GM21786 (cell line): ENCODE results near the gene BCL11A.

ENCODE experiments used
- ATAC-seq: cut with Tn5 transposase; IDR thresholded peaks from one replicate; pipeline ENCODE4 v1.9.1; 2021; ENCODE audit not compliant: unreplicated experiment

Gene BCL11A

DNA sequence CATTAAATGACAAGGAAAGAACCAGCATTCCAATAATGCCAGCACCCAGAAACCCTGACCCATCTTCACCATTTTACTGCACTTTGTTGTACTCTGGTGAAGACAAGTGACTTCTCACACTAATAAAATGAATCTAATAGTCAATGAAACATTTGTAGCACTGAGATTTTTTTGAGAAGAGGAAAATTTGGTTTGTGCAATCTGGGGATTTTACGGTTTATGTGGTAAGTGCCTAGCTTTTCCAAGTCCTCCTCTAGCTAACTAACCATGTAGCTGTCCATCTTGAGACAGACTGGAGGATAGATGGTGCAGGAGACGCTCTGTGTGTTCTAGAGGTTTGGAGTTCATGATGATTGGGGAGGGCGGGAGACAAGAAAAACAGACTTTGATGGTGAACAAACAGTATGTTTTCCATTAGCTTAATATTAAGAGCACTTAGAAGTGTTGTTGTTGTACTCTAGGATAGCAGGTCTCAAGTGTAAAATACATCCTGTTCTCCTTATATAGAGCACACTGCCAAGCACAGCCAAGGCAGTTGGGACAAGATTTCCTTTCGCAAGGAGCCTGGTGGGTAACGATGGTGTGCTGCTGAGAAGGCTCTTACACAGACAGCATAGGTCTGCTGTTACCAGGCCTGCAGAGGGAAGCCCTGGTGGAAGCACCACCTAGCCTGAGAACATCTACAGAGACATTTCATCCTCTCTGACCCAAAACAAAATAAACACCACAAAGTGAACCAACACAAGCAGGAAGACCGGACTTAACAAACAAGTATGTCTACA lies 83.7 kb downstream of the BCL11A start:
- ATAC-seq = no peak

DNA sequence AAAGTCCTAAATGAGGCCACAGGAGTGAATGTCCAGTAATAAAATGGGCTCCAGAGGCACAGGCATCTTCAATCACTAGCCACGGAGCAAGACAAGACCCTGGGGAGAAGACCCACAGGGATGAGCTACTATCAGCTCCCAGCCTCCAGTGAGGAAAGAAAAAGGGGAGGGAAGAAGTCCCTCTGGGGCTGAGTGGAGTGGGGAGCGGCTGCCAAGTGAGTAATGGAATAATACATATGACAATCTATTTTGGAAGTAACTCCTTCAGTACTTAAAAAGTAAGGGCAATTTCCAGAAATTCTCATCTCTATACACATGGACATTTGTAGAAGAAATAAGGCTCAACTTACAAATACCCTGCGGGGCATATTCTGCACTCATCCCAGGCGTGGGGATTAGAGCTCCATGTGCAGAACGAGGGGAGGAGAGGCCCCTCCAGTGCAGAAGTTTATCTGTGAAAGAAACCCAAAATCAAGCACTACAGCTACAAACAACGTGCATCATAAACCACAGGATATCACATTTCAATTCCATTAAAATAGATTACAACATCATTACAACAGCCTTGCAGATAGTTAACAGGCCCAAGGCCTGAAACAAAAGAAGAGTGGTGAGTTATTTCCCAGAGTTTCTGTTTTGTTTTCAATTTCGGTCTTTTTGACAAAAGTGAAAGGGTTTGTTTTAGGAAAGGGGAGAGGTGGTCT lies 84.9 kb downstream of the BCL11A start:
- ATAC-seq = no peak

DNA sequence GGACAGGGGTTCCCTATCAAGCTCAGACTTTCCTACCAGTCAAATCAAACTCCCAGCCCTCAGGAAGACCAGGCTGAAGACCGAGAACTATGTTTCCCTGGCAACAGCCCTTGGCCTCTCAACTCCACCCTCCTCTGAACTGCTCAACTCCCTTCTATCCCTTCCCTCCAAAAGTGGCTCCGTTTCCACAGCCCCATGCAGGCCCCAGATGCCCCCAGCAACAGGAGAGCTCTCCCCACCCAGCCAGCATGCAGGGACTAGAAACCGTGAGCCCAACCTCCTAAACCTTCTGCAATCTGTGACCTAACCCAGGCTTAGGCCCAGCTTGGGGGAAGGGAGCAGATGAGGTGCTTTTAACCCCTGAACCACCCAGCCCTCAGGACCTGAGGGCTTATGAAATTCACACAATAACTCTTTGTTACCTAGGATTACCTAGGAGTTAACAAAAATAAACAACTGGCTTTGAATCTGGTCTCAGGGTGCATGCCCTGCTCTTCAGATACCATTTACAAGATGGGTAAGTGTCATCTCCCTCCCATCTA lies 87.2 kb downstream of the BCL11A start:
- no peak for ATAC-seq

DNA sequence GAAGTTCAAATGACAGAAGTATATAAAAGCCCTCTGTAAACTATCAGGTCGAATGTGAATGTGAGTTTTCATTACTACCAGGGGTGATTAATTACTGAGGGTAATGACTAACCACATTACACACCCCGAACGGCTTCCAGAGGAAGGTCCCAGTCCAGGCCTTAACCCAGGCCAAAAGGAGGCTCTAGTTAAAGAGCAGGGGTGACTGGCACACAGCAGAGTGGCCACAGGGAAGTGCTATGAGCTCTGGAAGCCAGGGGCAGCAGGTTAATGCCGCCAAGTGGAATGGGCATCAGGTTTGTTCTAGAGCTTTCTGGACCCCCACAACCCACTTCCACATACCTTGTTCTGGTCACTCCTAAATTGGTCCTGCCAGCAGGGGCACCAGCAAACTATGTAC lies 87.7 kb downstream of the BCL11A start:
- no peak for ATAC-seq

DNA sequence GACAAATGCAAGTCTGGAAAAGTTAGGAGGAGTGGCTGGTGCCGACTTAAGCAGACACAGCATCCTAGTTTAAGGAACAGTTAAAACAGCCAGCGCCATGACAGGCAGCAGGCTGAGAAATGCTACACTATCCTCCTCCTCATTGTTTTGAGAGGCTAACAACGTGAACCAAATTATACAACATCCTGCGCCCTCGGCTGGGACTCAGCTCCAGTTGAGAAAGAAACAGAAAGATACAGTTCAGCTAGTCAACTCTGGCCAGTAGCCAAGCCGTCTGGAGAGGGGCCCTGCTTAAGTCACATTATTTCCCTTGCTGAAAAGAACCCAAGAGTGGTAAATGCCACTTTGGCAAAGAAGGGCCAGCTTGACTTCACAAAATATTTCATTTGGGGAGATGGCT lies 90.2 kb downstream of the BCL11A start:
- no peak for ATAC-seq

DNA sequence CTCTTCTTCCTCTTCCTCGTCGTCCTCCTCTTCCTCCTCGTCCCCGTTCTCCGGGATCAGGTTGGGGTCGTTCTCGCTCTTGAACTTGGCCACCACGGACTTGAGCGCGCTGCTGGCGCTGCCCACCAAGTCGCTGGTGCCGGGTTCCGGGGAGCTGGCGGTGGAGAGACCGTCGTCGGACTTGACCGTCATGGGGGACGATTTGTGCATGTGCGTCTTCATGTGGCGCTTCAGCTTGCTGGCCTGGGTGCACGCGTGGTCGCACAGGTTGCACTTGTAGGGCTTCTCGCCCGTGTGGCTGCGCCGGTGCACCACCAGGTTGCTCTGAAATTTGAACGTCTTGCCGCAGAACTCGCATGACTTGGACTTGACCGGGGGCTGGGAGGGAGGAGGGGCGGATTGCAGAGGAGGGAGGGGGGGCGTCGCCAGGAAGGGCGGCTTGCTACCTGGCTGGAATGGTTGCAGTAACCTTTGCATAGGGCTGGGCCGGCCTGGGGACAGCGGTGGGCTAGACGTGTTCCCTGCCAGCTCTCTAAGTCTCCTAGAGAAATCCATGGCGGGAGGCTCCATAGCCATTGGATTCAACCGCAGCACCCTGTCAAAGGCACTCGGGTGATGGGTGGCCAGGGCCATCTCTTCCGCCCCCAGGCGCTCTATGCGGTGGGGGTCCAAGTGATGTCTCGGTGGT lies 91.9 kb downstream of the BCL11A start:
- ATAC-seq = no peak

DNA sequence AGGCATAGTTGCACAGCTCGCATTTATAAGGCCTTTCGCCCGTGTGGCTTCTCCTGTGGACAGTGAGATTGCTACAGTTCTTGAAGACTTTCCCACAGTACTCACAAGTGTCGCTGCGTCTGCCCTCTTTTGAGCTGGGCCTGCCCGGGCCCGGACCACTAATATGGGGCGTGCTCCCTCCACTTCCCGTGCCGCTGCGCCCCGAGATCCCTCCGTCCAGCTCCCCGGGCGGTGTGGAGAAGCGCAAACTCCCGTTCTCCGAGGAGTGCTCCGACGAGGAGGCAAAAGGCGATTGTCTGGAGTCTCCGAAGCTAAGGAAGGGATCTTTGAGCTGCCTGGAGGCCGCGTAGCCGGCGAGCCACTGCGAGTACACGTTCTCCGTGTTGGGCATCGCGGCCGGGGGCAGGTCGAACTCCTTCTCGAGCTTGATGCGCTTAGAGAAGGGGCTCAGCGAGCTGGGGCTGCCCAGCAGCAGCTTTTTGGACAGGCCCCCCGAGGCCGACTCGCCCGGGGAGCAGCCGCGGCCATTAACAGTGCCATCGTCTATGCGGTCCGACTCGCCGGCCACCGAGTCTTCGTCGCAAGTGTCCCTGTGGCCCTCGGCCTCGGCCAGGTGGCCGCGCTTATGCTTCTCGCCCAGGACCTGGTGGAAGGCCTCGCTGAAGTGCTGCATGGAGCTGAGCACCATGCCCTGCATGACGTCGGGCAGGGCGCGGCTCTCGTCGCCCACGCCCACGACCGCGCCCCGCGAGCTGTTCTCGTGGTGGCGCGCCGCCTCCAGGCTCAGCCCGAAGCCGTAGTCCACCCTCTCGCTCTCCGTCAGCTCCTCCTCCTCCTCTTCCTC lies 92.7 kb downstream of the BCL11A start:
- no peak for ATAC-seq

DNA sequence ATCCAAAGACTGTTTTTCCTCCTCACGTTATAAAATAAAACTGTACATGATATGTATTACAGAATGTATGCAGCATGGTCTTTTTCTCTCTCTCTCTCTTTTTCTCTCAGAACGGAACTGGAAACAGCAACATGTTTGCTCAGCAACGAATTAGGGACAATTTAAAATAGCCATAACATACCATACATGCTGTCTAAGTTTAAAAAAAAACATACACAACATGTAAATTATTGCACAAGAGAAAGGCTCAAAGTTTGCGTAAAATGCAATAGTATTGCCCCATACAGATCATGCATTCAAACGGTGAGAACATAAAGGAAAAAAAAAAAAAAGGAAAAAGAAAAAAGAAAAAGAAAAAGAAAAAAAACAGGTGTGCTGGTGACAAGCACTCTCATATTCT lies 93.6 kb downstream of the BCL11A start:
- ATAC-seq = no peak

DNA sequence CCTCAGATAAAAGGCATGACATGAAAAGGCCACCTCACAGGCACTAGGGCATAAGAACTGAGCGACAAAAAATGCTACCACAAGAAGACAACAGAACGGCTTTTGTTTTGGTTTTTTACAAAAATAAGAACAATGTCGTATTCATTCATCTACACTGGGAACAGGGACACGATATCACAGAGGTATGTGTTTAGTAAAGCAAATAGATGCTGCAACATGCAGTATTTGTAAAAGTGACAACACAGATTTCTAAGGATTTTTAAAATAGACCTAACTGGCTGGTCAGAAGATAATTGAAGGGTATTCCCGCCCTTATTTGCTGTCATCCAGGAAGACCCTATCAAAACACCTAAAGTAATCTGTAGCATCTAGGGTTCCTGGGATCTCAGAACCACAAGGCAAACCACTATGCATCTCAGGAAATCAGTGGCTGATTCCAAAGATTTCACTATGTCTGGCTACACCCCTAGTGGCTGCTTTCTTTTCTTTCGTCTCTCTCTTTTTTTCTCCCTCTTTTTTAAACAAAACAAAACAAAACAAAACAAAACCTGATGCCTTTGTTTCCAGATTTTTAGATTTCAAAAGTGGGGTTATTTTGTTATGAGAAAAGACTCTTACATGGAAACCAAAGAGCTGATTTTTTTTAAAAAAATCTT lies 97.2 kb downstream of the BCL11A start:
- ATAC-seq = no peak

DNA sequence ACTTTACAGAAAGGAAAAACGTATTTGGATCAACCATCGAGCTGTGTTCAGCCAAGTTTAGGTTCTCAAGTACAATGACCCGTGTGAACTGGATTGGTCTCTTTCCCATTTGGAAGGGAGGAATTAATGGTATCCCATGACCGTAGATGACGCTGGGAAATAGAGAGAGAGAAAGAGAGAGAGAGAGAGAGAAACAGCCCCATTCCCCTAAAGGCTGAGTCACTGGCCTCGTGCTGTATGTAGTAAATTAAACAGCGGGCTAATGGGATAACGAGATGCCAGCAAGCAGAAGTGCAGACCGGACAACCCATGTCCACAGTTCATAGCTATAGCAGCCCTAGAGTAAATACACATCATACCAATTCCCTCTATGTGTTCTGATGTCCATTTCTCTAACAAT lies 99.6 kb downstream of the BCL11A start:
- ATAC-seq = no peak

DNA sequence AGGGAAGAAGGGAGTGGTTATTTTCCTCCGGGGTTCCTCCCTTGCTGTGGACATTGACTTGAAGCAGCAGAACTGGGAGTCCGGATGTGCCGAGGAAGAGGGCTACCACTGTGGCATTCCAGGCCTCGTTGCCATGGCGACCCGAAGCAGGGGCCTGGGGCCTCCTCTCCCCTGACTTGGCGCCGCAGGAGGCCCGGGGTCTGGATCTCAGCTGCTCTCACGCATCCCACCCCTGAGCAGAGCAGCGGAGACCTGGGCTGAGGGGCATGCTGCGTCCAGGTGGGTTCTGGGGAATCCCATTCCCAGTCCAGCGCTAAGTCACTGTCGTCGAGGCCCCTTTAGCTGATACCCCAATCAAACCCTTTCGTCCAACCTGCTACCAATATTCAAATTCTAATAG lies 100.2 kb downstream of the BCL11A start:
- ATAC-seq = no peak

DNA sequence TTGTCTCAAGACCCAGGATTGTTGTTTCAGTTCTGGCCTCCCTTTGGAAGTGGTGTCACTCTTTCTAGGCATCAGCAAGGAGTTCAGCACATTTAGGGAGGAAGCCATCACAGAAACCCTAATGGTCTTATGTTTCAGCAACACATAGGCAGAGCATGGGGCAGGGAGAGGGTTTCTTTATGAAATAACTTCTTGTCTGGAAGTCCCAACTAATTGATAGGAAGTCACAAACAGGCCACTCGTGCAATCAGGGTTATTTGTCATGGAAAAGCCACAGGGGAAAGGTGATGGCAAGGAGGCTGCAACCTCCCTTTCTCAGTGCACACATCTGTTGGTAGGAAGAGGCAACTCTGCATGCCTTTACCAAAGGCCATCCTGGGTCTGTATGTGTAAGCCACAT lies 103.0 kb downstream of the BCL11A start:
- no peak for ATAC-seq

DNA sequence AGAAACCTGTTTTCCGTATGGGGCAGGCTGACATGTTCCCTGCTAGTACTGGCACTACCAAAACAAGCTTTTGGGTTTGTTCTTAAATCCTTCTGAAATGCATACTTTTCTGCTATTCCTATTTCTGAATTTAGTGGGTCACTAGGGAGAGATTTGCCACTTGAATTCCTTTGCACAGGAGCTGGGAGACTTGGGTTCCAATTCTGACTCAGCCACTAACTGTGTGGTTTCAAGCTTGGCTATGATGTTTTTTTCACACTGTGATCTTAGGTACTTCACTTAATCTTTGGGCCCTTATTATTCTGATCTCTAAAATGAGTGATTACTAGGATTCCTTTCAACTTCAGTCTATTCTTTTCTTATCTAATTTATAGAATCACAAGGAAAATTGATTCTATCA lies 105.5 kb downstream of the BCL11A start:
- ATAC-seq = no peak

DNA sequence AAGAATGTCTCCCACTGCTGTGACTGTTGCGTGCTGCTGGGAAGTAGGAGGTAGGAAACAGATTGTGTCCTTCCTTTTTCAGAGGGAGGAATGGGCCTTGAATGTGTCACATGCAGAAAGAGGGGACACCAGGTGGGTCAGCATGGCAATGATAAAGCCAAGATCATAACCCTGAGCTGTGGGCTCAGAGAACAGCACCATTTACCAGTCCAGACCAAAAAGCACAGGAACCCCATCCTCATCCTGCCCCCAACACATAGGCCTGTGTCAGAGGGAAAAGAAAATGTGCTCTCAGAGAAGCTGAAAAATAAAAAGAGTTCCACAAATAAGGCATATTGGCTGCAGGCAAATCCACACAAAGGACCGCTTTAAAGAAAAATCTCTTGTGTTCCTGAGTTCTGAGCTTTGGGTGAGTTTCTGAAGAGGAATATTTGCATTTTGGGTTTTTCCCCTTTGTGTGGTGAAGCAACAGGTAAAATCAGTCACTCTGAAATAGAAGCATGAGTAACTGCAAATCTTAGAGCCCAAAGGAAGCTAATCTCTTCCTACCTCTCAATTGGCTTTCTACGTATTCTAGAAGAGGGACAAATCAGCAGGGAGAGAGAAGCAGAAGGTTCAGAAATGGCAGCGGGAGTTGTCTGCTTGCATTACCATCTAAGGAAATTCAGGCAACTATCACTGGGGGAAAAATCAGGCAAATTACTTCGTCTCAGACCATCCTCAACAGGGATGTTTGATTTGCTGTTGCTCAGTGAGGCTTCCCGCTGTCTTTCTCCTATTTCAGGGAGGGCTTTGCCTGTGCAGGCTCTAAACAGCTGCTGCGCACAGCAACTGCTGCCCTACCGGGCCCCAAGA lies 106.8 kb downstream of the BCL11A start:
- peak; percentile 93 for ATAC-seq

DNA sequence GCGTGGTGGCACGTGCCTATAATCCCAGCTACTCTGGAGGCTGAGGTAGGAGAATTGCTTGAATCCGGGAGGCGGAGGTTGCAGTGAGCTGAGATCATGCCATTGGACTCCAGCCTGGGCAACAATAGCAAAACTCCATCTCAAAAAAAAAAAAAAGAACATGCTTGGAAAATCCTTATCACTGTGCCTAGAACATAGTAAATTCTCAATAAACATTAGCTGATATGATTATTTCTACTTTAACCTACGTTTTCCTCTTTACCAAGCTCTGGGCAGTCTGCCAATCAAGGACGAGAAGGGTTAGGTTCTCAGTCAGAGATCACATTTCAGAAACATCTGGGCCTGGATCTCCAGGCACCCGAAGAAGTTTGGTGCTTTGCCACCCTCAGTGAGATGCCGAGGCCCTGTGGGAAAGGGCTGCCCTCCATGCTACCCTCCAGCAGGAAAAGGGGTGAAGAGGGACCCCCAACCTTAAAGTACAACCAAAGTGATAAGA lies 107.7 kb downstream of the BCL11A start:
- no peak for ATAC-seq

DNA sequence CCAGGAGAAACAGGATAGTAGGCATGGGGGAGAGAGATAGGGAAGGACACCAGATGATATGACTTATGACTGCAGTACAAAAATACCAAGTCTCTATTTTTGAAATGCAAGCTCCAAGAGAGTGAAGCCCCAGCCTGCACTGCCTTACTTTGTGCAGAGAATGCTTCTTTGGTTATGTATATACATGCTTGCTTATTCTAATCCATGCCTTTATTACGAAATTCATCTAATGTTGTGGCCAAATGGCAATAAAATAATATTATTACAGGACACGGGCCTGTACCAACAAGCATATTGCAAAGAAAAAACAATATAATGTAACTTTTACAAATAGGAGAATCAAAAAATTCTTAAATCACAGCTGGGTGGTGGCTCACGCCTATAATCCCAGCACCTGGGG lies 110.8 kb downstream of the BCL11A start:
- no peak for ATAC-seq

DNA sequence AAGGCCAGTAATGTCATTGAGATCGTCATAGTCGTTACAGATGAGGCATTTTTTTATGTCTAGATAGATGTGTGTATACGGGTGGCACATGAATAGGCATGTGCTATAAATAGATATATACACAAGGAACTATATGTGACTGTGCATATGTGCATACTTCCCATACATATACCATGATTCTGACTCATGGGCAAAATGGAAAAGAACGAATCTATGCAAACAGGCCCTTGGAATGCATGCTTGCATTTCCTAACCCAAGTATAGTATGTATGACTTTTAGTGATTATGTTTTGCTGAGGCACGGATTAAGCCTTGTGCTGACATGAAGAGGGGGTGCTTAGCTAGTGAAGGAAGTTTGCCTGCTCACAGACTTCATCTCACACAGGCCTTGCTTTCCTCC lies 111.7 kb downstream of the BCL11A start:
- ATAC-seq = no peak

DNA sequence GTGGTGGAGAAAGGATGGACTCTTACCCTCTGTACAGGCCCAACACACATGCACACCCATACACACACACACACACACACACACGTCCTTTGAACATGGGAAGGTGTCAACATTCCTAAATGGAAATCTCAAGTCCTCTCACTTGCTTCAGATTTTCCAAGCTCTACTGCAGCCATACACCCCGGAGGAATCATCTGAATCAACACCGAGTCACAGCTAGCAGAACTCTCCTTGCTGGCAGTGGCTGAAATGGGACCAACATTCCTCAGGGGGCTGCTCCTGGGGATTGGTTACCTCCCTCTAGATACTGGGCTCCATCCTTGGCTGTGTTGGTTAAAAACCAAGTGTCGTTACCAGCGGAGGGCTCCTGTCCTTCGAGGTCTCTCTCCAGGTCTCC lies 112.7 kb downstream of the BCL11A start:
- ATAC-seq = no peak

DNA sequence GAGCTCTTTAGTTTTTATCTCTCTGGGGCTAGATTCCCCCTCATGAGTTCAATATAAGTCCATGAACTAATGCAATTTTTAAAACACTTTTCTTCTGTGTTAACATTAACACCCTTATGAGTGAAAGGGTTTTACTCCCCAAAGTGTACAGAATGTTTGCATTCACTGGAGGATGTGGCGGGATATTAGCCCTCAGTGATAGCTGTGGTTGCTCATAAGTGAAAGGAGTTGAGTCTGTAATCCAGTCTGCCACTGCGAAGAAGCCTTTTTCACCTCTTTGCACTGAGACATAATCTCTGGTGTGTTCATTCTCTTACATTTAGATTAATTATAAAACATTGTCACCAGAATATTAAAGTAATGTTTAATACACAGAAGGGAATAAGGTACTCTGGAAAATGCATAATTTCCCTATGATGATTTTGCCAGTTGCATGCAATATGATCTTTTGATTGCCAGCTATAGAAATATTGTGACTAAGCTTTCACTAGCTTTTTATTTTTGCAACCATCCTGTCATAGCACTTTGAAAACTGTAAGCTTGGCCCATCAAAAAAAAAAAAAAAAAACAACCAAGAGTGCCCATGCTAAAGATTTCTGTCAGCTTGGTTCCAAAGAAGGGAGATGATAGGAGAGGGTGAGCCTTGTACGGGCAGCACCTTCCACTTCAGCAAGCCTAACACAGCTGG lies 113.2 kb downstream of the BCL11A start:
- no peak for ATAC-seq
